Stomach smooth muscle (tissue), 2 donors: ENCODE data around the gene PSMB1.
"Not testable (repeated sequence)": the region's sequence is repeated elsewhere in the genome, so short reads cannot be mapped to it uniquely, and the experiment has no call there.

Experiments
- H3K27ac ChIP-seq: one replicate; pipeline ENCODE4 v1.7.0; 2013; ENCODE audit warnings: mild to moderate bottlenecking, low read length, inconsistent platforms
- H3K27me3 ChIP-seq, 2 donors: one replicate each; pipeline ENCODE4 v1.7.0; 2013; ENCODE audit warnings: low read length in 2 of 2; ENCODE audit not compliant: insufficient read depth in 2 of 2, control insufficient read depth in 1 of 2
- H3K36me3 ChIP-seq, 2 donors: one replicate each; pipeline ENCODE4 v1.7.0; 2013; ENCODE audit warnings: low read length in 2 of 2; ENCODE audit not compliant: control insufficient read depth in 2 of 2, insufficient read depth in 2 of 2
- H3K4me1 ChIP-seq: one replicate; pipeline ENCODE4 v1.7.0; 2013; ENCODE audit warnings: low read length; ENCODE audit not compliant: control insufficient read depth, insufficient read depth
- H3K4me3 ChIP-seq, 2 donors: one replicate each; pipeline ENCODE4 v1.7.0; 2013; ENCODE audit warnings: low read length in 2 of 2
- H3K9ac ChIP-seq, 2 donors: one replicate each; pipeline ENCODE4 v1.7.0; 2013; ENCODE audit warnings: low read length in 2 of 2, mild to moderate bottlenecking in 1 of 2
- H3K9me3 ChIP-seq, 2 donors: one replicate each; pipeline ENCODE4 v1.7.0; 2013; ENCODE audit warnings: low read length in 2 of 2; ENCODE audit not compliant: control insufficient read depth in 2 of 2
- donor health status: healthy.
- donor health status: Pancreatic carcinoma.

PSMB1 gene

GRCh38 chr6:170502733-170503413 lies 50.2 kb downstream of the PSMB1 start:
- H3K9ac ChIP-seq, H3K36me3 ChIP-seq, H3K27ac ChIP-seq, H3K27me3 ChIP-seq, H3K4me1 ChIP-seq, H3K4me3 ChIP-seq: not testable (repeated sequence)
- H3K9me3 ChIP-seq: peaks cover 8 to 14% of the 10 kb centered on the region in 2 donors

- not testable (repeated sequence) for H3K9ac ChIP-seq, H3K27me3 ChIP-seq, H3K27ac ChIP-seq, H3K4me1 ChIP-seq, H3K4me3 ChIP-seq, H3K36me3 ChIP-seq
- peaks cover 8 to 14% of the 10 kb centered on the region in 2 donors for H3K9me3 ChIP-seq
These were observed 50.8 kb downstream of the PSMB1 start for GRCh38 chr6:170502268-170502667.

- Histone ChIP-seq H3K27me3 (peaks cover 4% of the 10 kb centered on the region in 2 donors), H3K36me3 (no peaks in the 10 kb centered on the region), H3K4me3 (no peak overlapping the region), H3K4me1 (no peaks in the 10 kb centered on the region), H3K9ac (no peak overlapping the region), H3K9me3 (peaks cover 8 to 14% of the 10 kb centered on the region in 2 donors), H3K27ac (no peak overlapping the region)
These were observed 52.0 kb downstream of the PSMB1 start for GRCh38 chr6:170500955-170501590.

- Histone ChIP-seq H3K36me3 (no peaks in the 10 kb centered on the region), H3K27ac (no peak overlapping the region), H3K4me3 (no peak overlapping the region), H3K9me3 (peaks cover 6 to 9% of the 10 kb centered on the region in 2 donors), H3K27me3 (peaks cover 4% of the 10 kb centered on the region in 2 donors), H3K4me1 (no peaks in the 10 kb centered on the region), H3K9ac (no peak overlapping the region)
These were observed 55.2 kb downstream of the PSMB1 start for GRCh38 chr6:170497841-170498301.

GRCh38 chr6:170493354-170493753 lies 59.8 kb downstream of the PSMB1 start:
- Histone ChIP-seq H3K4me3 (no peak overlapping the region), H3K36me3 (no peaks in the 10 kb centered on the region), H3K4me1 (no peaks in the 10 kb centered on the region), H3K27me3 (no peaks in the 10 kb centered on the region), H3K9me3 (no peaks in the 10 kb centered on the region), H3K9ac (no peak overlapping the region), H3K27ac (no peak overlapping the region)

GRCh38 chr6:170490259-170490658 lies 62.8 kb downstream of the PSMB1 start:
- Histone ChIP-seq H3K4me1 (no peaks in the 10 kb centered on the region), H3K9me3 (no peaks in the 10 kb centered on the region), H3K4me3 (no peak overlapping the region), H3K9ac (no peak overlapping the region), H3K36me3 (no peaks in the 10 kb centered on the region), H3K27ac (no peak overlapping the region), H3K27me3 (no peaks in the 10 kb centered on the region)

DNA sequence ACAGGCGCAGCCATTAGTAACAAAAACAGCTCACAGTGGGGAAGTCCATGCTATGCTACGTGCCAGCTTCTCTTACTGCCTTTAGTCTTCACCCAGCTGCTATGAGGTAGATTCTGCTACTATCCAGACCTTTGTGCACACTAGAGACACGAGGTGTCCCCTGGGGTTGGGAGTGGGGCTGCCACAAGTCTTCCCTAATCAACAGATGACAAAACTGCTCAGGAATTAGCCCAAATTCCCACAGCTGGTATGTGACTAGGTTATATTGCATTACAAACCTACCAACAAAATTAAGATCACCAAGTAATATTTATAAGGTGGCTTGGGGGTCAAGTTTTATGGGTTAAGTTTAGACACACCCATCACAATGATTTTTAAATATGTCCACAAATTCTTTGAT lies 63.3 kb downstream of the PSMB1 start:
- H3K4me3 ChIP-seq: no peak overlapping the region
- H3K27me3 ChIP-seq: no peaks in the 10 kb centered on the region
- no peak overlapping the region for H3K27ac ChIP-seq
- H3K9me3 ChIP-seq: no peaks in the 10 kb centered on the region
- H3K4me1 ChIP-seq: no peaks in the 10 kb centered on the region
- no peak overlapping the region for H3K9ac ChIP-seq
- H3K36me3 ChIP-seq: no peaks in the 10 kb centered on the region

GRCh38 chr6:170487707-170488329 lies 65.3 kb downstream of the PSMB1 start:
- Histone ChIP-seq H3K4me1 (no peaks in the 10 kb centered on the region), H3K27me3 (no peaks in the 10 kb centered on the region), H3K36me3 (no peaks in the 10 kb centered on the region), H3K9me3 (no peaks in the 10 kb centered on the region), H3K9ac (no peak overlapping the region), H3K27ac (no peak overlapping the region), H3K4me3 (no peak overlapping the region)

DNA sequence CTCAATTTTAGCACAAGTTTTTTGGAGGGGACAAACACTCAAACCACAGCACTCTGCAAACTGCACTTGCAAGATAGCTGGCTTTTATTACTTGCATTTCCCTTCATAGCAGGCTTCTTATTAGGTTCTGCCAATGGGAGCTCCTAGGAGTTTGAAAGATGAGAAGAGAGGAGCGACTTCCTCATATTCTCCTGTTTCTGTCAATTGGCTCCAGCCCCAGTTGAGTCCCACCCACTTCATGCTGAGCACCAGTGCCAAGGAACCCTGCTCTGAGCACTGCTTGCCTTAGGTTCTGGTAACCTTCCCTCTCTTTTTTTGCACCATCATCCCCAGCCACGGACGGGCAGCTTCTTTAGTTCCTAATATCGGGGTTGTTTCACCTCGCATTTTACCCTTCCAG lies 67.9 kb downstream of the PSMB1 start:
- Histone ChIP-seq H3K27me3 (peaks cover 0 to under 1% of the 10 kb centered on the region in 2 donors), H3K27ac (no peak overlapping the region), H3K36me3 (no peaks in the 10 kb centered on the region), H3K4me1 (no peaks in the 10 kb centered on the region), H3K9me3 (no peaks in the 10 kb centered on the region), H3K9ac (no peak overlapping the region), H3K4me3 (no peak overlapping the region)
